Coronary artery (tissue), 2 donors: ENCODE data around the gene ZSWIM8.

Experiments used
- DNase-seq: peaks from one replicate; pipeline ENCODE4 v3.0.0-alpha.2; 2017; ENCODE audit warnings: low spot score
- H3K27ac ChIP-seq, 2 donors: fragments of 200-600 bp; sonication (generic); one replicate each; pipeline ENCODE4 v1.5.1; 2016 to 2019
- H3K4me3 ChIP-seq: fragments of 200-600 bp; sonication (generic); 2 replicates; pipeline ENCODE4 v1.5.1; 2016; ENCODE audit warnings: mild to moderate bottlenecking, moderate library complexity
- CTCF ChIP-seq: fragments of 200-600 bp; sonication (generic); IDR thresholded peaks from one replicate; pipeline ENCODE4 v1.5.1; 2019; ENCODE audit warnings: antibody characterized with exemption

ZSWIM8 gene

GRCh38 chr10:73842349-73842748, 56.9 kb downstream of the ZSWIM8 start:
- Histone ChIP-seq H3K27ac (no peak overlapping the region), H3K4me3 (no peak overlapping the region)
- no peak for DNase-seq
- TF ChIP-seq CTCF: no peak

- DNase-seq: no peak
- Histone ChIP-seq H3K4me3 (no peak overlapping the region), H3K27ac (peak overlapping the region in 1 of 2 donors; percentile 2)
- TF ChIP-seq CTCF: no peak
Observed at GRCh38 chr10:73843261-73843660, 57.9 kb downstream of the ZSWIM8 start.

GRCh38 chr10:73847031-73847430, 61.6 kb downstream of the ZSWIM8 start:
- Histone ChIP-seq H3K4me3 (no peak overlapping the region), H3K27ac (no peak overlapping the region)
- DNase-seq: no peak
- no peak for TF ChIP-seq CTCF

GRCh38 chr10:73848821-73849489, 63.5 kb downstream of the ZSWIM8 start:
- TF ChIP-seq CTCF: peak; percentile 100
- Histone ChIP-seq H3K4me3 (no peak overlapping the region), H3K27ac (peak overlapping the region; percentile 90 to 91)
- no peak for DNase-seq

GRCh38 chr10:73850211-73850610, 64.8 kb downstream of the ZSWIM8 start:
- DNase-seq: no peak
- no peak for TF ChIP-seq CTCF
- peak overlapping the region; percentile 31 for H3K4me3 ChIP-seq
- H3K27ac ChIP-seq: peak overlapping the region; percentile 90 to 91

GRCh38 chr10:73850863-73851461, 65.6 kb downstream of the ZSWIM8 start:
- H3K27ac ChIP-seq: peak overlapping the region; percentile 90 to 91
- peak overlapping the region; percentile 29 for H3K4me3 ChIP-seq
- TF ChIP-seq CTCF: no peak
- peak; percentile 94 for DNase-seq
